Transverse colon (tissue), 4 donors: Measurements from ENCODE around the gene BRAT1. TPM values are rescaled to one million over a fixed set of nuclear protein-coding genes. Genes with fewer than 3 reads are reported as not detected.

ENCODE experiments used
- DNase-seq: peaks from one replicate; pipeline ENCODE4 v3.0.0-alpha.2; 2019
- H3K27ac ChIP-seq, 4 donors: fragments of 200-600 bp; sonication (generic); 2 replicates each; pipeline ENCODE4 v1.5.1; 2016 to 2018; ENCODE audit warnings: inconsistent platforms in 4 of 4
- H3K27me3 ChIP-seq: fragments of 200-600 bp; sonication (generic); 2 replicates; pipeline ENCODE4 v1.5.1; 2017; ENCODE audit warnings: inconsistent platforms
- H3K36me3 ChIP-seq, 4 donors: fragments of 200-600 bp; sonication (generic); 2 replicates each; pipeline ENCODE4 v1.5.1; 2017 to 2019; ENCODE audit warnings: inconsistent platforms in 4 of 4
- H3K4me1 ChIP-seq, 4 donors: fragments of 200-600 bp; sonication (generic); 2 replicates each; pipeline ENCODE4 v1.5.1; 2017 to 2020; ENCODE audit warnings: inconsistent platforms in 4 of 4
- H3K4me3 ChIP-seq, 4 donors: fragments of 200-600 bp; sonication (generic); 1 replicate in 1 of 4; 2 replicates in 3 of 4; pipeline versions ENCODE4 v1.5.1 to v1.6.1; 2017 to 2019; ENCODE audit warnings: inconsistent platforms in 4 of 4
- H3K9me3 ChIP-seq, 2 donors: fragments of 200-600 bp; sonication (generic); 2 replicates each; pipeline ENCODE4 v1.5.1; 2017 to 2019; ENCODE audit warnings: inconsistent platforms in 2 of 2
- CTCF ChIP-seq, 5 experiments: fragments of 200-600 bp in 3 of 5; fragments of 450-650 bp in 2 of 5; sonication (generic) in 3 of 5; IDR thresholded peaks; 1 replicate in 2 of 5; 2 replicates in 3 of 5; pipeline ENCODE4 v1.5.1; 2016 to 2017; ENCODE audit warnings: antibody characterized with exemption in 5 of 5, inconsistent platforms in 3 of 5, mild to moderate bottlenecking in 2 of 5, moderate library complexity in 1 of 5
- EP300 ChIP-seq: sonication (generic); formaldehyde crosslinking; IDR thresholded peaks from one replicate; pipeline ENCODE4 v1.6.1; 2017; ENCODE audit warnings: antibody characterized with exemption, low read depth
- POLR2A ChIP-seq: fragments of 450-650 bp; IDR thresholded peaks from one replicate; pipeline ENCODE4 v1.6.1; 2016; ENCODE audit warnings: antibody characterized with exemption, mild to moderate bottlenecking, moderate library complexity
- POLR2AphosphoS5 ChIP-seq, 3 donors: sonication (generic); formaldehyde crosslinking; IDR thresholded peaks; one replicate each; pipeline ENCODE4 v1.6.1; 2016; ENCODE audit warnings: antibody characterized with exemption in 3 of 3
- WGBS, 2 donors: methylation state at CpG; one replicate each; pipeline ENCODE4 v1.1.5; 2018; ENCODE audit warnings: low coverage in 1 of 2; 5-methylcytosine and 5-hydroxymethylcytosine counted together
- in situ Hi-C, 4 donors: fragments of 200-750 bp; cut with MboI; loops; one replicate each; pipeline versions ENCODE4 v1.15.0 to v1.15.1; 2017; ENCODE audit warnings: low sequenced_read_pairs in 3 of 4, low pct_ligation_motif_present in 1 of 4, low pct_unique_long_range_greater_than_20kb in 1 of 4
- intact Hi-C: fragments of 100-400 bp; cut with DNase I; formaldehyde crosslinking; loops from one replicate; pipeline ENCODE4 v1.15.1; 2023; ENCODE audit warnings: low total_unique reads
- small RNA-seq, 4 donors: library from RNA; depleted of rRNA; stranded (forward); fragments of <200 nt; gene quantifications; one replicate each; pipeline ENCODE3, GENCODE V24; 2016
- total RNA-seq, 4 donors: library from RNA; depleted of rRNA; stranded (reverse); fragments of >200 nt; gene quantifications; one replicate each; pipeline ENCODE4 v1.1.0, GENCODE V29; 2016

The BRAT1 gene
- total RNA-seq, 4 donors from 2014 or later, result 31.7 to 120 (median 40.4) TPM

GRCh38 chr7:2492038-2492437 is 63.3 kb downstream of the BRAT1 start:
- intact Hi-C loops, result no loop called here
- no peaks in the 10 kb centered on the region for H3K36me3 ChIP-seq
- no peak overlapping the region for H3K27ac ChIP-seq
- TF ChIP-seq EP300 (no peak), POLR2AphosphoS5 (IDR thresholded peaks at IDR 0.05) (no peak), POLR2A (no peak), CTCF (IDR thresholded peaks at IDR 0.05) (no peak)
- no peak for DNase-seq
- no peaks in the 10 kb centered on the region for H3K9me3 ChIP-seq
- 93 to 94% methylated on average over 2 of the region's 2 CpGs for WGBS, 2 donors
- peaks cover 17% of the 10 kb centered on the region for H3K27me3 ChIP-seq
- no peak overlapping the region for H3K4me3 ChIP-seq
- peaks cover 5 to 31% (median 13%) of the 10 kb centered on the region in 4 donors for H3K4me1 ChIP-seq
- in situ Hi-C loops, result loop anchor here in 1 of 4 donors (25.0 kb wide), 1 partner anchor 195 kb away; the partner anchor contains the start of gene AMZ1

- Histone ChIP-seq H3K4me1 (peaks cover 5 to 27% (median 10%) of the 10 kb centered on the region in 4 donors), H3K4me3 (no peak overlapping the region), H3K27me3 (peaks cover 5% of the 10 kb centered on the region), H3K9me3 (no peaks in the 10 kb centered on the region), H3K27ac (peak overlapping the region in 1 of 4 donors; percentile 21), H3K36me3 (no peaks in the 10 kb centered on the region)
- intact Hi-C loops (no loop called here), in situ Hi-C loops (loop anchor here in 1 of 4 donors (25.0 kb wide), 1 partner anchor 197 kb away; the partner anchor contains the start of gene AMZ1)
- WGBS, 2 donors, result 66% methylated on average over 13 of the region's 13 CpGs; no CpG with 5 or more reads in 1 of the 2 donors
- no peak for TF ChIP-seq POLR2AphosphoS5 (IDR thresholded peaks at IDR 0.05)
- no peak for TF ChIP-seq EP300
- TF ChIP-seq CTCF (IDR thresholded peaks at IDR 0.05), result no peak
- TF ChIP-seq POLR2A, result no peak
- DNase-seq, result no peak
Observed at GRCh38 chr7:2490181-2490651, 65.1 kb downstream of the BRAT1 start.

- Histone ChIP-seq H3K27me3 (no peaks in the 10 kb centered on the region), H3K9me3 (no peaks in the 10 kb centered on the region), H3K4me1 (peaks cover 0 to 15% (median 6%) of the 10 kb centered on the region in 4 donors), H3K4me3 (no peak overlapping the region), H3K36me3 (no peaks in the 10 kb centered on the region), H3K27ac (peak overlapping the region in 3 of 4 donors; percentile 23 to 30 (median 29))
- no peak for DNase-seq
- TF ChIP-seq CTCF (IDR thresholded peaks at IDR 0.05), result no peak
- no peak for TF ChIP-seq POLR2A
- no peak for TF ChIP-seq EP300
- no peak for TF ChIP-seq POLR2AphosphoS5 (IDR thresholded peaks at IDR 0.05)
- 38% methylated on average over 9 of the region's 9 CpGs; no CpG with 5 or more reads in 1 of the 2 donors for WGBS, 2 donors
- intact Hi-C loops, result no loop called here
- in situ Hi-C loops, result loop anchor here in 1 of 4 donors (25.0 kb wide), 1 partner anchor 199 kb away; the partner anchor contains the start of gene AMZ1
Observed at GRCh38 chr7:2488681-2489080, 66.6 kb downstream of the BRAT1 start.

GRCh38 chr7:2488272-2488645 is 67.1 kb downstream of the BRAT1 start:
- H3K4me3 ChIP-seq, result no peak overlapping the region
- TF ChIP-seq CTCF (IDR thresholded peaks at IDR 0.05) (no peak), POLR2AphosphoS5 (IDR thresholded peaks at IDR 0.05) (no peak), EP300 (no peak), POLR2A (no peak)
- 50 to 58% methylated on average over 2 to 8 of the region's 8 CpGs for WGBS, 2 donors
- peak overlapping the region in 3 of 4 donors; percentile 23 to 30 (median 29) for H3K27ac ChIP-seq
- DNase-seq, result no peak
- in situ Hi-C loops, result loop anchor here in 1 of 4 donors (25.0 kb wide), 1 partner anchor 199 kb away; the partner anchor contains the start of gene AMZ1
- no peaks in the 10 kb centered on the region for H3K27me3 ChIP-seq
- H3K4me1 ChIP-seq, result peaks cover 0 to 10% (median 2%) of the 10 kb centered on the region in 4 donors
- H3K36me3 ChIP-seq, result no peaks in the 10 kb centered on the region
- H3K9me3 ChIP-seq, result peaks cover 0 to 1% of the 10 kb centered on the region in 2 donors
- intact Hi-C loops, result no loop called here

Small RNA genes within 50 kb of the gene (small RNA-seq; reads per million reads assigned to genes)
- 0 to 0.14 (median 0) reads per million in 4 donors for gene MIR4648

Other genes starting within 250 kb of the BRAT1 start
- gene SNX8, start 241.1 kb downstream of the BRAT1 start, total RNA-seq, result 10 to 100 TPM in 2 of 4 donors, 1 to 10 TPM in 2; 3.8 to 27.3 (median 9.2) TPM
- gene EIF3B, start 200.7 kb downstream of the BRAT1 start, total RNA-seq, result 100 to 1,000 TPM in 1 of 4 donors, 10 to 100 TPM in 3; 75.4 to 201 (median 90.6) TPM
- 100 to 1,000 TPM in 1 of 4 donors, 10 to 100 TPM in 2, 1 to 10 TPM in 1; 7.6 to 136 (median 13.6) TPM for gene CHST12, start 151.9 kb downstream of the BRAT1 start, total RNA-seq
- gene GRIFIN, start 79.1 kb downstream of the BRAT1 start, total RNA-seq, result not detected
- 100 to 1,000 TPM in 2 of 4 donors, 10 to 100 TPM in 2; 17.9 to 162 (median 80.6) TPM for gene LFNG, start 35.8 kb downstream of the BRAT1 start, total RNA-seq
- gene IQCE, start 3.5 kb upstream of the BRAT1 start, total RNA-seq, result 100 to 1,000 TPM in 1 of 4 donors, 10 to 100 TPM in 3; 27.2 to 187 (median 55.5) TPM
- gene TTYH3, start 76.5 kb upstream of the BRAT1 start, total RNA-seq, result 10 to 100 TPM; 11.2 to 43.6 (median 23.0) TPM
- under 1 TPM in 1 of 4 donors, not detected in 3; 0.64 TPM for gene AMZ1, start 132.7 kb upstream of the BRAT1 start, total RNA-seq